HEK293 (cell line): ENCODE results near the gene RNF113A.

Experiments used
- CTCF ChIA-PET: fragments of 350-600 bp; formaldehyde crosslinking; extraction: SDS; loops from one replicate; lab custom pipeline; 2021; ENCODE audit warnings: antibody characterized with exemption; lab: Yijun Ruan, JAX
- POLR2A ChIA-PET: fragments of 300-600 bp; formaldehyde crosslinking; extraction: SDS; loops from one replicate; lab custom pipeline; 2020; ENCODE audit warnings: antibody characterized with exemption, inconsistent platforms; lab: Yijun Ruan, JAX
- H3K27ac ChIP-seq: fragments of 200-500 bp; sonication (Bioruptor generic); 2 replicates; pipeline ENCODE4 v1.5.1; 2014; ENCODE audit warnings: low read depth, low read length, control low read depth, inconsistent platforms; ENCODE audit errors: extremely low read depth
- H3K36me3 ChIP-seq, 2 experiments: fragments of 200-500 bp in 1 of 2; sonication (Bioruptor generic) in 1 of 2; 1 replicate in 1 of 2; 2 replicates in 1 of 2; pipeline ENCODE4 v1.5.1; 2014 to 2017; ENCODE audit warnings: inconsistent platforms in 2 of 2, low read length in 2 of 2; ENCODE audit not compliant: control insufficient read depth in 2 of 2, insufficient read depth in 1 of 2
- H3K4me1 ChIP-seq: fragments of 200-500 bp; sonication (Bioruptor generic); 2 replicates; pipeline ENCODE4 v1.5.1; 2014; ENCODE audit warnings: mild to moderate bottlenecking, low read length, inconsistent platforms; ENCODE audit not compliant: control insufficient read depth, insufficient read depth
- H3K4me3 ChIP-seq: 2 replicates; pipeline ENCODE4 v1.5.1; 2011; ENCODE audit warnings: low read depth, mild to moderate bottlenecking, control low read depth, low read length, moderate library complexity
- H3K9me3 ChIP-seq: fragments of 200-500 bp; sonication (Bioruptor generic); 2 replicates; pipeline ENCODE4 v1.5.1; 2014; ENCODE audit warnings: low read depth, low read length, inconsistent platforms; ENCODE audit not compliant: control insufficient read depth, insufficient read depth
- KLF1 ChIP-seq: fragments of 450-650 bp; formaldehyde crosslinking; IDR thresholded peaks from 2 replicates; pipeline ENCODE4 v1.5.1; 2016; ENCODE audit warnings: missing biosample characterization, missing genetic modification characterization
- KLF16 ChIP-seq: fragments of 450-650 bp; formaldehyde crosslinking; IDR thresholded peaks from 2 replicates; pipeline ENCODE4 v1.5.1; 2017; ENCODE audit warnings: missing biosample characterization, missing genetic modification characterization
- MZF1 ChIP-seq: fragments of 450-650 bp; formaldehyde crosslinking; IDR thresholded peaks from 2 replicates; pipeline ENCODE4 v1.5.1; 2017; ENCODE audit warnings: missing biosample characterization, missing genetic modification characterization, borderline replicate concordance
- OVOL3 ChIP-seq: fragments of 450-650 bp; formaldehyde crosslinking; IDR thresholded peaks from 2 replicates; pipeline ENCODE4 v1.5.1; 2016; ENCODE audit warnings: missing biosample characterization, missing genetic modification characterization
- SCRT1 ChIP-seq: fragments of 450-650 bp; formaldehyde crosslinking; IDR thresholded peaks from 2 replicates; pipeline ENCODE4 v1.5.1; 2016; ENCODE audit warnings: missing biosample characterization, missing genetic modification characterization, borderline replicate concordance
- SP2 ChIP-seq: fragments of 450-650 bp; formaldehyde crosslinking; IDR thresholded peaks from 2 replicates; pipeline ENCODE4 v1.5.1; 2016; ENCODE audit warnings: missing biosample characterization, missing genetic modification characterization
- ZNF140 ChIP-seq: fragments of 450-650 bp; formaldehyde crosslinking; IDR thresholded peaks from 2 replicates; pipeline ENCODE4 v1.5.1; 2016; ENCODE audit warnings: missing biosample characterization, missing genetic modification characterization
- ZNF221 ChIP-seq: fragments of 450-650 bp; formaldehyde crosslinking; IDR thresholded peaks from 2 replicates; pipeline ENCODE4 v1.5.1; 2017; ENCODE audit warnings: missing biosample characterization, missing genetic modification characterization, borderline replicate concordance
- ZNF239 ChIP-seq: fragments of 450-650 bp; formaldehyde crosslinking; IDR thresholded peaks from 2 replicates; pipeline ENCODE4 v1.5.1; 2016; ENCODE audit warnings: missing biosample characterization, missing genetic modification characterization
- ZNF24 ChIP-seq: fragments of 450-650 bp; formaldehyde crosslinking; IDR thresholded peaks from 2 replicates; pipeline ENCODE4 v1.5.1; 2016; ENCODE audit warnings: missing biosample characterization, missing genetic modification characterization
- ZNF311 ChIP-seq: fragments of 450-650 bp; formaldehyde crosslinking; IDR thresholded peaks from 2 replicates; pipeline ENCODE4 v1.5.1; 2017; ENCODE audit warnings: missing biosample characterization, missing genetic modification characterization, borderline replicate concordance
- ZNF341 ChIP-seq: fragments of 450-650 bp; formaldehyde crosslinking; IDR thresholded peaks from 2 replicates; pipeline ENCODE4; 2016; ENCODE audit warnings: low read depth, missing biosample characterization, missing genetic modification characterization
- ZNF366 ChIP-seq: fragments of 450-650 bp; formaldehyde crosslinking; conservative IDR thresholded peaks from 2 replicates; pipeline ENCODE4 v1.5.1; 2016; ENCODE audit warnings: missing biosample characterization, missing genetic modification characterization
- ZNF391 ChIP-seq: fragments of 450-650 bp; formaldehyde crosslinking; IDR thresholded peaks from 2 replicates; pipeline ENCODE4 v1.5.1; 2016; ENCODE audit warnings: low read depth, missing biosample characterization, missing genetic modification characterization, borderline replicate concordance
- ZNF48 ChIP-seq: fragments of 450-650 bp; formaldehyde crosslinking; IDR thresholded peaks from 2 replicates; pipeline ENCODE4 v1.5.1; 2016; ENCODE audit warnings: missing biosample characterization, missing genetic modification characterization
- ZNF571 ChIP-seq: fragments of 450-650 bp; formaldehyde crosslinking; IDR thresholded peaks from 2 replicates; pipeline ENCODE4 v1.5.0; 2017; ENCODE audit warnings: missing biosample characterization, missing genetic modification characterization
- ZNF600 ChIP-seq: fragments of 450-650 bp; formaldehyde crosslinking; IDR thresholded peaks from 2 replicates; pipeline ENCODE4 v1.5.1; 2016; ENCODE audit warnings: missing biosample characterization, missing genetic modification characterization
- ZNF623 ChIP-seq: fragments of 450-650 bp; formaldehyde crosslinking; IDR thresholded peaks from 2 replicates; pipeline ENCODE4 v1.5.1; 2016; ENCODE audit warnings: missing biosample characterization, missing genetic modification characterization
- ZNF629 ChIP-seq: fragments of 450-650 bp; formaldehyde crosslinking; IDR thresholded peaks from 2 replicates; pipeline ENCODE4 v1.5.1; 2017; ENCODE audit warnings: missing biosample characterization, missing genetic modification characterization
- ZNF664 ChIP-seq: fragments of 450-650 bp; formaldehyde crosslinking; IDR thresholded peaks from 2 replicates; pipeline ENCODE4 v1.5.1; 2016; ENCODE audit warnings: missing biosample characterization, missing genetic modification characterization
- ZNF670 ChIP-seq: fragments of 450-650 bp; formaldehyde crosslinking; IDR thresholded peaks from 2 replicates; pipeline ENCODE4 v1.5.1; 2016; ENCODE audit warnings: missing biosample characterization, missing genetic modification characterization, low read depth
- ZNF707 ChIP-seq: fragments of 450-650 bp; formaldehyde crosslinking; IDR thresholded peaks from 2 replicates; pipeline ENCODE4 v1.5.1; 2016; ENCODE audit warnings: missing biosample characterization, missing genetic modification characterization
- ZNF830 ChIP-seq: fragments of 450-650 bp; IDR thresholded peaks from 2 replicates; pipeline ENCODE4 v1.5.0; 2018; ENCODE audit warnings: missing biosample characterization, missing genetic modification characterization, low read depth, mild to moderate bottlenecking, moderate library complexity
- TF ChIP-seq, protein P1 (sequence below): fragments of 450-650 bp; formaldehyde crosslinking; IDR thresholded peaks from 2 replicates; pipeline ENCODE4 v1.5.1; 2017; ENCODE audit warnings: missing biosample characterization, missing genetic modification characterization
- TF ChIP-seq, protein P2 (sequence below): fragments of 450-650 bp; formaldehyde crosslinking; IDR thresholded peaks from 2 replicates; pipeline ENCODE4 v1.5.1; 2016; ENCODE audit warnings: missing biosample characterization, missing genetic modification characterization
- TF ChIP-seq, protein P3 (sequence below): fragments of 450-650 bp; formaldehyde crosslinking; IDR thresholded peaks from 2 replicates; pipeline ENCODE4 v1.5.1; 2016; ENCODE audit warnings: missing biosample characterization, missing genetic modification characterization
- TF ChIP-seq, protein P4 (sequence below): fragments of 450-650 bp; formaldehyde crosslinking; IDR thresholded peaks from 2 replicates; pipeline ENCODE4 v1.5.1; 2016; ENCODE audit warnings: missing biosample characterization, missing genetic modification characterization
- TF ChIP-seq, protein P5 (sequence below): fragments of 450-650 bp; IDR thresholded peaks from 2 replicates; pipeline ENCODE4 v1.5.1; 2018; ENCODE audit warnings: missing biosample characterization, mild to moderate bottlenecking, missing genetic modification characterization
- TF ChIP-seq, protein P6 (sequence below): fragments of 450-650 bp; formaldehyde crosslinking; IDR thresholded peaks from 2 replicates; pipeline ENCODE4 v1.5.1; 2017; ENCODE audit warnings: missing biosample characterization, missing genetic modification characterization

RNF113A gene

DNA sequence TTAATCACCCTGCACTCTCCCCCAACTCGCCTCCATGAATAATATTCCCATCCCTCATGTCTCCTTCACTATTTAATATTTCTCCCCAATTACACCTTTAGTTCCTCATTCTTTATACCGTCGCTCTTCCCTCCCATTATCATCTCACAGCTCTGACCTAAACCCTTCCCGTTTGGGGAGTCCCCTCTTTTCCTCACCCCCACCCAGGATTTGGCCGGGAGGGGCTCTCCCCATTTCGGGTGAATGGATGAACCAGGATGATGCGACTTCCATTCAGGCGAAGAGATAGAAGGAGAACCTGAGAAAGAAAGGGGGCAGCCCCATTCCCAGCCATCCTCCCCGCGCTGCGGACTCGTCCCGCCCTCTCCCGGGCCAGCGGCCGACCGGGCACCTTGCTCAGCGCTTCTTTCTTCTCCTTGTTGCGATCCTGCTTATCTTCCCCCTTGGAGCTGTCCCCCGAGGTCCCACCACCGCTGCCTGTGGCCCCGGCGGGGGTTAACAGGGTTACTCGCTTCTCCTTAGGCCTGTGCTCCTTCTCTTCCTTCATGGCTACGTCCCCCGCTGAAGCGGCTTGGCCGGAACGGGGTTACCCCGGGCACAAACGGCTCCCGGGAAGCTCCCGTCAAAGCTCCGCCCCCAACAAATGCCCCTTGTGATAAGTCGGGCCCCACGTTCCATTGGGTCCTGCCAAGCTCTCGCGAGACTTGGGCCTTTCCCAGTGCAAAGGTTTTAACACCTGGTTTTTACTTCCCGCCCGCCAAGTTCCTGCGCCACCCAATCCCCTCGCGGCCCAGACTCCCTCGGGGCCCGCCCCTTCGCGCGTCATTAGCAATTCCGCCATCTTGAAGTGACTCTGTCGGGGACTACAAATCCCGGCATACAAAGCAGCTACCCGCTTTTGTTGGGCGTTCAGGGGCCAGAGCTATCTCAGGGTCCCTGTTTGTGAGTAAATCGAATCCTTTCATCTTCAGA is 18.9 kb downstream of the RNF113A start, which contains the start of gene UPF3B:
UPF3B (minus strand) TSS at position 582 of the 972 bp plus-strand sequence; CDS start at position 547, 35 bp downstream.
- CTCF ChIA-PET, result interaction anchor here (0.5 to 1.0 kb wide), 4 partner anchors 11 to 250 kb away, joined by 3 to 4 read pairs (median 3); no protein-coding TSS in a partner anchor
- Histone ChIP-seq H3K27ac (peak within 1 kb of the TSS; percentile 79), H3K4me1 (no peaks in the 10 kb centered on the region), H3K9me3 (no peaks in the 10 kb centered on the region), H3K4me3 (peak within 1 kb of the TSS; percentile 85), H3K36me3 (peaks cover 31% of the 10 kb centered on the region in 2 experiments)
- POLR2A ChIA-PET, result interaction anchor here (0.6 to 1.8 kb wide), 22 partner anchors 8 to 287 kb away, joined by 3 to 54 read pairs (median 4); partner anchors contain the start of genes NDUFA1, RNF113A, RPL39 and SEPTIN6
- TF ChIP-seq ZNF311 (no peak), ZNF629 (peak; percentile 33), KLF16 (tag by site-specific recombination) (peak; percentile 63), ZNF48 (no peak), ZNF341 (peak; percentile 71), ZNF391 (no peak), OVOL3 (tag by site-specific recombination) (no peak), SCRT1 (no peak), ZNF366 (peak; percentile 46), ZNF664 (tag by site-specific recombination) (no peak), ZNF140 (no peak), ZNF670 (tag by site-specific recombination) (no peak), ZNF221 (no peak), ZNF24 (tag by site-specific recombination) (0 out of 2 replicates have a peak, but pooled peaks have one; percentile 33), KLF1 (tag by site-specific recombination) (0 out of 2 replicates have a peak, but pooled peaks have one; percentile 17), ZNF707 (tag by site-specific recombination) (no peak), ZNF571 (no peak), ZNF623 (tag by site-specific recombination) (no peak), ZNF600 (peak; percentile 47; the same call in 1 of the 2 replicates), ZNF239 (tag by site-specific recombination) (no peak), ZNF830 (no peak), MZF1 (tag by site-specific recombination) (no peak), SP2 (peak; percentile 89)
- TF ChIP-seq, protein P1, sequence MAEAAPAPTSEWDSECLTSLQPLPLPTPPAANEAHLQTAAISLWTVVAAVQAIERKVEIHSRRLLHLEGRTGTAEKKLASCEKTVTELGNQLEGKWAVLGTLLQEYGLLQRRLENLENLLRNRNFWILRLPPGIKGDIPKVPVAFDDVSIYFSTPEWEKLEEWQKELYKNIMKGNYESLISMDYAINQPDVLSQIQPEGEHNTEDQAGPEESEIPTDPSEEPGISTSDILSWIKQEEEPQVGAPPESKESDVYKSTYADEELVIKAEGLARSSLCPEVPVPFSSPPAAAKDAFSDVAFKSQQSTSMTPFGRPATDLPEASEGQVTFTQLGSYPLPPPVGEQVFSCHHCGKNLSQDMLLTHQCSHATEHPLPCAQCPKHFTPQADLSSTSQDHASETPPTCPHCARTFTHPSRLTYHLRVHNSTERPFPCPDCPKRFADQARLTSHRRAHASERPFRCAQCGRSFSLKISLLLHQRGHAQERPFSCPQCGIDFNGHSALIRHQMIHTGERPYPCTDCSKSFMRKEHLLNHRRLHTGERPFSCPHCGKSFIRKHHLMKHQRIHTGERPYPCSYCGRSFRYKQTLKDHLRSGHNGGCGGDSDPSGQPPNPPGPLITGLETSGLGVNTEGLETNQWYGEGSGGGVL (tag by site-specific recombination), result no peak
- TF ChIP-seq, protein P2, sequence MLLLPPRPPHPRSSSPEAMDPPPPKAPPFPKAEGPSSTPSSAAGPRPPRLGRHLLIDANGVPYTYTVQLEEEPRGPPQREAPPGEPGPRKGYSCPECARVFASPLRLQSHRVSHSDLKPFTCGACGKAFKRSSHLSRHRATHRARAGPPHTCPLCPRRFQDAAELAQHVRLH (tag by site-specific recombination), result no peak
- TF ChIP-seq, protein P3, sequence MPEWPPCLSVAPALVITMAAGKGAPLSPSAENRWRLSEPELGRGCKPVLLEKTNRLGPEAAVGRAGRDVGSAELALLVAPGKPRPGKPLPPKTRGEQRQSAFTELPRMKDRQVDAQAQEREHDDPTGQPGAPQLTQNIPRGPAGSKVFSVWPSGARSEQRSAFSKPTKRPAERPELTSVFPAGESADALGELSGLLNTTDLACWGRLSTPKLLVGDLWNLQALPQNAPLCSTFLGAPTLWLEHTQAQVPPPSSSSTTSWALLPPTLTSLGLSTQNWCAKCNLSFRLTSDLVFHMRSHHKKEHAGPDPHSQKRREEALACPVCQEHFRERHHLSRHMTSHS (tag by site-specific recombination), result no peak
- TF ChIP-seq, protein P4, sequence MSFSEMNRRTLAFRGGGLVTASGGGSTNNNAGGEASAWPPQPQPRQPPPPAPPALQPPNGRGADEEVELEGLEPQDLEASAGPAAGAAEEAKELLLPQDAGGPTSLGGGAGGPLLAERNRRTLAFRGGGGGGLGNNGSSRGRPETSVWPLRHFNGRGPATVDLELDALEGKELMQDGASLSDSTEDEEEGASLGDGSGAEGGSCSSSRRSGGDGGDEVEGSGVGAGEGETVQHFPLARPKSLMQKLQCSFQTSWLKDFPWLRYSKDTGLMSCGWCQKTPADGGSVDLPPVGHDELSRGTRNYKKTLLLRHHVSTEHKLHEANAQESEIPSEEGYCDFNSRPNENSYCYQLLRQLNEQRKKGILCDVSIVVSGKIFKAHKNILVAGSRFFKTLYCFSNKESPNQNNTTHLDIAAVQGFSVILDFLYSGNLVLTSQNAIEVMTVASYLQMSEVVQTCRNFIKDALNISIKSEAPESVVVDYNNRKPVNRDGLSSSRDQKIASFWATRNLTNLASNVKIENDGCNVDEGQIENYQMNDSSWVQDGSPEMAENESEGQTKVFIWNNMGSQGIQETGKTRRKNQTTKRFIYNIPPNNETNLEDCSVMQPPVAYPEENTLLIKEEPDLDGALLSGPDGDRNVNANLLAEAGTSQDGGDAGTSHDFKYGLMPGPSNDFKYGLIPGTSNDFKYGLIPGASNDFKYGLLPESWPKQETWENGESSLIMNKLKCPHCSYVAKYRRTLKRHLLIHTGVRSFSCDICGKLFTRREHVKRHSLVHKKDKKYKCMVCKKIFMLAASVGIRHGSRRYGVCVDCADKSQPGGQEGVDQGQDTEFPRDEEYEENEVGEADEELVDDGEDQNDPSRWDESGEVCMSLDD (tag by site-specific recombination), result no peak; the same call in 1 of the 2 replicates
- TF ChIP-seq, protein P5, sequence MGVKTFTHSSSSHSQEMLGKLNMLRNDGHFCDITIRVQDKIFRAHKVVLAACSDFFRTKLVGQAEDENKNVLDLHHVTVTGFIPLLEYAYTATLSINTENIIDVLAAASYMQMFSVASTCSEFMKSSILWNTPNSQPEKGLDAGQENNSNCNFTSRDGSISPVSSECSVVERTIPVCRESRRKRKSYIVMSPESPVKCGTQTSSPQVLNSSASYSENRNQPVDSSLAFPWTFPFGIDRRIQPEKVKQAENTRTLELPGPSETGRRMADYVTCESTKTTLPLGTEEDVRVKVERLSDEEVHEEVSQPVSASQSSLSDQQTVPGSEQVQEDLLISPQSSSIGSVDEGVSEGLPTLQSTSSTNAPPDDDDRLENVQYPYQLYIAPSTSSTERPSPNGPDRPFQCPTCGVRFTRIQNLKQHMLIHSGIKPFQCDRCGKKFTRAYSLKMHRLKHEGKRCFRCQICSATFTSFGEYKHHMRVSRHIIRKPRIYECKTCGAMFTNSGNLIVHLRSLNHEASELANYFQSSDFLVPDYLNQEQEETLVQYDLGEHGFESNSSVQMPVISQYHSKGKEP (tag by site-specific recombination), result no peak
- TF ChIP-seq, protein P6, sequence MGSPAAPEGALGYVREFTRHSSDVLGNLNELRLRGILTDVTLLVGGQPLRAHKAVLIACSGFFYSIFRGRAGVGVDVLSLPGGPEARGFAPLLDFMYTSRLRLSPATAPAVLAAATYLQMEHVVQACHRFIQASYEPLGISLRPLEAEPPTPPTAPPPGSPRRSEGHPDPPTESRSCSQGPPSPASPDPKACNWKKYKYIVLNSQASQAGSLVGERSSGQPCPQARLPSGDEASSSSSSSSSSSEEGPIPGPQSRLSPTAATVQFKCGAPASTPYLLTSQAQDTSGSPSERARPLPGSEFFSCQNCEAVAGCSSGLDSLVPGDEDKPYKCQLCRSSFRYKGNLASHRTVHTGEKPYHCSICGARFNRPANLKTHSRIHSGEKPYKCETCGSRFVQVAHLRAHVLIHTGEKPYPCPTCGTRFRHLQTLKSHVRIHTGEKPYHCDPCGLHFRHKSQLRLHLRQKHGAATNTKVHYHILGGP, result no peak
